HG03135 (cell line): Measurements from ENCODE around the gene ZNF607.
"Not testable (repeated sequence)": the region's sequence is repeated elsewhere in the genome, so short reads cannot be mapped to it uniquely, and the experiment has no call there.

ENCODE experiments used
- ATAC-seq: cut with Tn5 transposase; IDR thresholded peaks from one replicate; pipeline ENCODE4 v1.9.1; 2021; ENCODE audit warnings: mild to moderate bottlenecking, moderate library complexity; ENCODE audit not compliant: unreplicated experiment

The ZNF607 gene

GRCh38 chr19:37719111-37719926 lies at the start of gene ZNF607:
TSS of gene ZNF607 (minus strand) at chr19:37719761. CDS start at chr19:37711618, 8,143 bp downstream.
- peak; percentile 97 for ATAC-seq

- ATAC-seq, result no peak
Observed at GRCh38 chr19:37763488-37763887, 43.9 kb upstream of the ZNF607 start.

GRCh38 chr19:37757683-37758082 lies 38.1 kb upstream of the ZNF607 start:
- not testable (repeated sequence) for ATAC-seq

- ATAC-seq, result no peak
Observed at GRCh38 chr19:37738371-37738770, 18.8 kb upstream of the ZNF607 start.

GRCh38 chr19:37725181-37725580 lies 5.6 kb upstream of the ZNF607 start:
- no peak for ATAC-seq

GRCh38 chr19:37719927-37720265 lies 335 bp upstream of the ZNF607 start:
- no peak for ATAC-seq

GRCh38 chr19:37718304-37718703 lies 1.3 kb downstream of the ZNF607 start:
- no peak for ATAC-seq

GRCh38 chr19:37716140-37716539 lies 3.4 kb downstream of the ZNF607 start:
- no peak for ATAC-seq

GRCh38 chr19:37706052-37706605 lies 13.4 kb downstream of the ZNF607 start:
- ATAC-seq, result no peak

GRCh38 chr19:37699057-37699456 lies 20.5 kb downstream of the ZNF607 start:
- no peak for ATAC-seq

GRCh38 chr19:37698216-37698615 lies 21.3 kb downstream of the ZNF607 start:
- ATAC-seq, result no peak

GRCh38 chr19:37695144-37695899 lies 24.2 kb downstream of the ZNF607 start:
- ATAC-seq, result no peak

GRCh38 chr19:37692956-37693620 lies 26.5 kb downstream of the ZNF607 start:
- no peak for ATAC-seq

- ATAC-seq, result no peak
Observed at GRCh38 chr19:37691881-37692504, 27.6 kb downstream of the ZNF607 start.

- no peak for ATAC-seq
Observed at GRCh38 chr19:37683520-37683919, 36.0 kb downstream of the ZNF607 start.

- no peak for ATAC-seq
Observed at GRCh38 chr19:37669450-37669914, 50.1 kb downstream of the ZNF607 start.

- ATAC-seq, result not testable (repeated sequence)
Observed at GRCh38 chr19:37657157-37657556, 62.4 kb downstream of the ZNF607 start.

GRCh38 chr19:37655689-37656371 lies 63.7 kb downstream of the ZNF607 start:
- peak; percentile 46 for ATAC-seq

- ATAC-seq, result peak; percentile 70
Observed at GRCh38 chr19:37655301-37655688, 64.3 kb downstream of the ZNF607 start, which contains the start of gene ZFP30. TSS of gene ZFP30 (minus strand) at chr19:37655465. CDS start at chr19:37647822, 7,643 bp downstream.
